ENCODE measurements around the gene RIMOC1. TPM values are rescaled to one million over a fixed set of nuclear protein-coding genes. Genes with fewer than 3 reads are reported as not detected.
A peak's percentile ranks its signal among the peaks of the same experiment; 100 is the strongest.

Gene RIMOC1
- polyA plus RNA-seq, 1 donor (not counting 4 experiments of a cell fraction or from before 2014, with no cell fraction given): 23.7 TPM

- H3K27ac ChIP-seq (ENCODE audit: control insufficient read depth, insufficient read depth, low read length): peak overlapping the region; percentile 35
- H3K79me2 ChIP-seq (ENCODE audit: control insufficient read depth, insufficient read depth, low read length): no peaks in the 10 kb centered on the region
- H3K9me1 ChIP-seq (ENCODE audit: control insufficient read depth, extremely low read depth, insufficient read depth, low read length): no peaks in the 10 kb centered on the region
- no peak overlapping the region for H2AFZ ChIP-seq (ENCODE audit: control insufficient read depth, low read length)
- H3K27me3 ChIP-seq (ENCODE audit: control insufficient read depth, extremely low read depth, insufficient read depth, low read length): no peaks in the 10 kb centered on the region
- no peak for FAIRE-seq
- H3K9ac ChIP-seq (ENCODE audit: control insufficient read depth, extremely low read depth, insufficient read depth, low read length): peak overlapping the region; percentile 6
- no peak for TF ChIP-seq EZH2 (IDR thresholded peaks at IDR 0.05; ENCODE audit: low read length)
- TF ChIP-seq, protein P1, sequence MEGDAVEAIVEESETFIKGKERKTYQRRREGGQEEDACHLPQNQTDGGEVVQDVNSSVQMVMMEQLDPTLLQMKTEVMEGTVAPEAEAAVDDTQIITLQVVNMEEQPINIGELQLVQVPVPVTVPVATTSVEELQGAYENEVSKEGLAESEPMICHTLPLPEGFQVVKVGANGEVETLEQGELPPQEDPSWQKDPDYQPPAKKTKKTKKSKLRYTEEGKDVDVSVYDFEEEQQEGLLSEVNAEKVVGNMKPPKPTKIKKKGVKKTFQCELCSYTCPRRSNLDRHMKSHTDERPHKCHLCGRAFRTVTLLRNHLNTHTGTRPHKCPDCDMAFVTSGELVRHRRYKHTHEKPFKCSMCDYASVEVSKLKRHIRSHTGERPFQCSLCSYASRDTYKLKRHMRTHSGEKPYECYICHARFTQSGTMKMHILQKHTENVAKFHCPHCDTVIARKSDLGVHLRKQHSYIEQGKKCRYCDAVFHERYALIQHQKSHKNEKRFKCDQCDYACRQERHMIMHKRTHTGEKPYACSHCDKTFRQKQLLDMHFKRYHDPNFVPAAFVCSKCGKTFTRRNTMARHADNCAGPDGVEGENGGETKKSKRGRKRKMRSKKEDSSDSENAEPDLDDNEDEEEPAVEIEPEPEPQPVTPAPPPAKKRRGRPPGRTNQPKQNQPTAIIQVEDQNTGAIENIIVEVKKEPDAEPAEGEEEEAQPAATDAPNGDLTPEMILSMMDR (optimal IDR thresholded peaks at IDR 0.05 in 1 of 3, IDR thresholded peaks at IDR 0.05 in 1 of 3, conservative IDR thresholded peaks at IDR 0.05 in 1 of 3; ENCODE audit: extremely low read depth in 1 of 3, insufficient read depth in 2 of 3, low read length in 3 of 3): no peak
- no peak for DNase-seq (ENCODE audit: low read depth, low spot score)
- no peaks in the 10 kb centered on the region for H4K20me1 ChIP-seq (ENCODE audit: control insufficient read depth, extremely low read depth, insufficient read depth, low read length)
- peaks cover 0 to 7% of the 10 kb centered on the region in 2 experiments for H3K36me3 ChIP-seq (ENCODE audit: control insufficient read depth in 2 of 2, extremely low read depth in 1 of 2, insufficient read depth in 2 of 2, low read length in 2 of 2)
- H3K4me3 ChIP-seq (ENCODE audit: control insufficient read depth in 2 of 3, extremely low read depth in 1 of 3, insufficient read depth in 2 of 3, low read depth in 1 of 3, low read length in 3 of 3): no peak overlapping the region
- peaks cover 16% of the 10 kb centered on the region for H3K4me1 ChIP-seq (ENCODE audit: control insufficient read depth, extremely low read depth, insufficient read depth, low read length)
- H3K9me3 ChIP-seq (ENCODE audit: control insufficient read depth, low read depth, low read length): no peaks in the 10 kb centered on the region
- dilution Hi-C loops (cut with MboI; ENCODE audit: extremely low pct_ligation_motif_present, low sequenced_read_pairs): no loop called here
- peak overlapping the region; percentile 11 for H3K4me2 ChIP-seq (ENCODE audit: control insufficient read depth, extremely low read depth, insufficient read depth, low read depth, low read length)
Measured at GRCh38 chr5:41921874-41922273, 17.7 kb downstream of the RIMOC1 start.

GRCh38 chr5:41924526-41924871 is 20.4 kb downstream of the RIMOC1 start:
- Histone ChIP-seq H3K9me3 (ENCODE audit: control insufficient read depth, low read depth, low read length) (no peaks in the 10 kb centered on the region), H3K4me1 (ENCODE audit: control insufficient read depth, extremely low read depth, insufficient read depth, low read length) (peaks cover 16% of the 10 kb centered on the region), H3K4me3 (ENCODE audit: control insufficient read depth in 2 of 3, extremely low read depth in 1 of 3, insufficient read depth in 2 of 3, low read depth in 1 of 3, low read length in 3 of 3) (peak overlapping the region; percentile 52 to 80 (median 76)), H3K4me2 (ENCODE audit: control insufficient read depth, extremely low read depth, insufficient read depth, low read depth, low read length) (peak overlapping the region; percentile 75), H3K27me3 (ENCODE audit: control insufficient read depth, extremely low read depth, insufficient read depth, low read length) (no peaks in the 10 kb centered on the region), H4K20me1 (ENCODE audit: control insufficient read depth, extremely low read depth, insufficient read depth, low read length) (no peaks in the 10 kb centered on the region), H3K9me1 (ENCODE audit: control insufficient read depth, extremely low read depth, insufficient read depth, low read length) (no peaks in the 10 kb centered on the region), H3K27ac (ENCODE audit: control insufficient read depth, insufficient read depth, low read length) (peak overlapping the region; percentile 87), H2AFZ (ENCODE audit: control insufficient read depth, low read length) (peak overlapping the region; percentile 78), H3K9ac (ENCODE audit: control insufficient read depth, extremely low read depth, insufficient read depth, low read length) (peak overlapping the region; percentile 91), H3K36me3 (ENCODE audit: control insufficient read depth in 2 of 2, extremely low read depth in 1 of 2, insufficient read depth in 2 of 2, low read length in 2 of 2) (peaks cover 0 to 3% of the 10 kb centered on the region in 2 experiments), H3K79me2 (ENCODE audit: control insufficient read depth, insufficient read depth, low read length) (no peaks in the 10 kb centered on the region)
- DNase-seq (ENCODE audit: low read depth, low spot score) (no peak), FAIRE-seq (no peak)
- dilution Hi-C loops (cut with MboI; ENCODE audit: extremely low pct_ligation_motif_present, low sequenced_read_pairs): no loop called here
- TF ChIP-seq, protein P1 (optimal IDR thresholded peaks at IDR 0.05 in 1 of 3, IDR thresholded peaks at IDR 0.05 in 1 of 3, conservative IDR thresholded peaks at IDR 0.05 in 1 of 3; ENCODE audit: extremely low read depth in 1 of 3, insufficient read depth in 2 of 3, low read length in 3 of 3): no peak
- no peak for TF ChIP-seq EZH2 (IDR thresholded peaks at IDR 0.05; ENCODE audit: low read length)

All from keratinocyte (primary cell).